NCI-H146 treated with DMSO at 0.1 percent for 48 hours (cell line): ENCODE results near the gene CAPNS2.
"Not testable (repeated sequence)": the region's sequence is repeated elsewhere in the genome, so short reads cannot be mapped to it uniquely, and the experiment has no call there.

Source experiments
- DNase-seq: peaks from one replicate; lab custom pipeline; 2025; ENCODE audit not compliant: unreplicated experiment; lab: John Stamatoyannopoulos, UW

The CAPNS2 gene

DNA sequence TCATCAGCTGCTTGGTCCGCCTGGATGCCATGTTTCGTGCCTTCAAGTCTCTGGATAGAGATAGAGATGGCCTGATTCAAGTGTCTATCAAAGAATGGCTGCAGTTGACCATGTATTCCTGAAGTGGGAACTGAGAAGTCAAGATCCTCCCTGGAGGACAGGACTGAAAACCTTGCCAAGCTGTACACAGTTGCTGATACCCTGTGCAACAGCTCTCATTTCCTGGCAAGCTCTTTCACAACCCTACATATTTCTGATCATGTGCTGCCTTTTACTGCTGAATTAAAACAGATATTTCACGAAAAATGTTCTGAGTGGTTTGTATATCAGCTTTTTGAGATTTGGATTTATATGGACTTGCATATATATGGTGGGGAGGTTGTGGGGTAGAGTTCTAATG is 898 bp downstream of the CAPNS2 start:
- no peak for DNase-seq

- no peak for DNase-seq
These were observed 1.7 kb downstream of the CAPNS2 start for GRCh38 chr16:55568207-55568606.

- DNase-seq, result no peak
These were observed 2.5 kb downstream of the CAPNS2 start for GRCh38 chr16:55569025-55569424.

- no peak for DNase-seq
These were observed 3.7 kb downstream of the CAPNS2 start for GRCh38 chr16:55570159-55570558.

- no peak for DNase-seq
These were observed 4.9 kb downstream of the CAPNS2 start for GRCh38 chr16:55571191-55571897.

- no peak for DNase-seq
These were observed 6.0 kb downstream of the CAPNS2 start for GRCh38 chr16:55572439-55572838.

DNA sequence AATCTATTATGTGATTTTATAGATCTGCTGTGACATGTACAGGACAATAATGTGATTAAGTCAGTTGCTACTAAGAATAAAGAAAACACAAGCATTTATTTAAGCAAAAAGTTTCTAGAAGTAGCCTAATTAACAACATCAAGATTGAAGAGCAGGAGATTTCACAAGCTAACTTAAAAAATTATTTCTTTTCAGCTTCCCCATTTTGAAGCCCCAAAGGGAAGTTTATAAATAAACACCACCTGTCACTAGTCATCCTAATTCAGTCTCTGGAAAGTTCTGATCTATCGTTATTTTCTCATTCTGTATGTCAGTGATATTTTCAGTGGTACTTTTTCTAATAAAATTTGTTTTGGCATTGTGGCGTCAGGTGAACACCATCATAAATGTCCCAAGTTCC is 8.3 kb downstream of the CAPNS2 start:
- no peak for DNase-seq

DNA sequence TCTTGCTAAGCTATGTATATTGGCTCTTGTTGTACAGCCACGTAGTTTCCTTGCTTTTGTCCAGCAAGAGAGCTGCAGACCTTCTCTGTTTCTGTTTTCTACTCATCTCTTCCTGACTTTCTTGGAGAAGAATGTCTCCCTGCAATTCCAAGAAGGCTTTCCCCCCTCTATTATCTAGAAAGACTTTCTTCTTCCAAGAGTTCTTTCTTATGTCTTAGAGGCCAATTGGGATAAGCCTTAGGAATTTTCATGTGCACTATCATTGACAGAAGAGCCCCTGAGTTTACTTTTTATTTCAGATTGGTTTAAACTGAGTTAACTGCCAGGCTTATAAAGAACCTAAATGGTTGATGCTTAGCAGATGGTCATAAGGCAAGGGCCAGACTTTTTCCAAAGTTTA is 9.0 kb downstream of the CAPNS2 start:
- DNase-seq, result no peak

- DNase-seq, result no peak
These were observed 9.9 kb downstream of the CAPNS2 start for GRCh38 chr16:55576384-55576783.

GRCh38 chr16:55577887-55578286 is 11.4 kb downstream of the CAPNS2 start:
- no peak for DNase-seq

DNA sequence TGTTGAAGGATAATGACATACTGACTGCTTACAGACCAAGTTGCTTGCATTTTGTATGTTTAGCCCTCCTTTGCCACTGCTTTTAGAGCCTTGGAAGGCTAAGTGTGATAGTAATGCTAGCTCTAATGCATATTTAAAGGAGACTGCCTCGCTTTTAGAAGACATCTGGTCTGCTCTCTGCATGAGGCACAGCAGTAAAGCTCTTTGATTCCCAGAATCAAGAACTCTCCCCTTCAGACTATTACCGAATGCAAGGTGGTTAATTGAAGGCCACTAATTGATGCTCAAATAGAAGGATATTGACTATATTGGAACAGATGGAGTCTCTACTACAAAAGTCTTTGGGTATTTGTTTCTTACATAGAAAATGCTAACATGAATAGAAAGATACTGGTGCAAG is 19.1 kb downstream of the CAPNS2 start:
- DNase-seq, result no peak

- no peak for DNase-seq
These were observed 22.3 kb downstream of the CAPNS2 start for GRCh38 chr16:55588799-55589198.

DNA sequence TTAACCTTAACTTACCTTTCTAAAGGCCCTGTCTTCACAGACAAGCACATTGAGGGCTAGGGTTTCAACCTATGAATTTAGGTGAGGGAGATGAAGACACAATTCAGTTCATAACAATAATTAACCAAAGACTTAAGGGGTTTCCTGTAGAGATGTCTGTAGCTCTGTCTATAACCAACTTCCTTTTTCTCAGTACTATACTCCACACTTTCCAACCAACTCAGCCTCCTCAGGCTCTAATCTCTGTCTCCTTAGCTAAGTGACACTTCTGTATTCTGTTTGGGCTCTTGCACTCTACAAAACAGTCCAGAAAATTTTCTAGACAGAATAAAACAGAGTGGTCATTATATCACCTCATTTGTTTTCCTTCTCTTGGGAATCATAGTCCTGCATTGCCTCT is 25.8 kb downstream of the CAPNS2 start:
- no peak for DNase-seq

DNA sequence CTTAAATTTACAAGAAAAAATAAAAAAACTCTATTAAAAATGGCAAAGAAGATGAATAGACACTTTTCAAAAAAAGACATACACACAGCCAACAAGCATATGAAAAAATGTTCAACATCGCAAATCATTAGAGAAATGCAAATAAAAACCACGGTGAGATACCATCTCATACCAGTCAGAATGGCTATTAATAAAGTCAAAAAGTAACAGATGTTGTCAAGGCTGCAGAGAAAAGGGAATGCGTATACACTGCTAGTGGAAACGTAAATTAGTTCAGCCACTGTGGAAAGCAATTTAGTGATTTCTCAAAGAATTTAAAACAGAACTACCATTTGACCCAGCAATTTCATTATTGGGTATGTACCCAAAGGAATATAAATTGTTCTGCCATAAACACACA is 31.4 kb downstream of the CAPNS2 start:
- DNase-seq, result no peak

GRCh38 chr16:55605754-55606336 is 39.4 kb downstream of the CAPNS2 start:
- no peak for DNase-seq

DNA sequence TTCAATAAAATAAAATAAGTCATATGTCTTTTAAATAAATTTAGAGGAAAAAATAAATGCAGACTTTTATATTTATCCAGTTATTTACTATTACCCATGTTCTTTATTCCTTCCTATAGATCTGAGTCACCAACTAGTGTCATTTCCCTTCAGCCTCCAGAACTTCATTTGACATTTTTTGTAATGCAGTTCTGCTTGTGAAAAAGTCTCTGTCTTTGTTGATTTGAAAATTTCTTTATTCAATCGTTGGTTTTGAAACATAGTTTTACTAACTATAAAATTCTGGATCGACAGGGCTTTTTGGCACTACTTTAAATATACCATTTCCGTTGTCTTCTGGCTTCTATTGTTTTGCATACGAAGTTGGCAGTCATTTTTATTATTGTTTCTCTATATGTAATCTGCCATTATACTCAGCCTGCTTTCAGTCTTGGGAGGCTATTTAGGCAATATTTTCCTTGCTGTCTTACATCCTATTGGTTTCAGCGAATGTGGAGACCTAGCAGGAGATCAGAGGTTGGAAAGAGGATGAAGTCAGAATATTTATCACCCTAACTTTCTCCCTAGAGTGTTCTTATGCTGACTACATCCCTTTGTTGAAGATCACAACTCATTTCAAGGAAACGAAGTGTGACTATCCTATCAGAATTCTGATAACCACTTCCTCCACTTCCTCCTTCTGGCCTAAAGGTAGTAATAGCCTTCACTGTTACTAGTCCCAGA is 47.3 kb downstream of the CAPNS2 start:
- no peak for DNase-seq

GRCh38 chr16:55615071-55615470 is 48.6 kb downstream of the CAPNS2 start:
- no peak for DNase-seq

DNA sequence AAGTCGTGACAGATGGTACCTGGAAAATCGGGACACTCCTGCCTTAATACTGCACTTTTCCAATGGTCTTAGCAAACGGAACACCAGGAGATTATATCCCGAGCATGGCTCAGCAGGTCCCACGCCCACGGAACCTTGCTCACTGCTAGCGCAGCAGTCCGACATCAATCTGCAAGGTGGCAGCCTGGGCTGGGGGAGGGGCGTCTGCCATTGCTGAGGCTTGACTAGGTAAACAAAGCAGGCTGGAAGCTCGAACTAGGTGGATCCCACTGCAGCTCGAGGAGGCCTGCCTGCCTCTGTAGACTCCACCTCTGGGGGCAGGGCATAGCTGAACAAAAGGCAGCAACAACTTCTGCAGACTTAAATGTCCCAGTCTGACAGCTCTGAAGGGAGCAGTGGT is 49.2 kb downstream of the CAPNS2 start:
- not testable (repeated sequence) for DNase-seq
